Esophagus (tissue), 2 donors: ENCODE data around the gene RFNG. TPM values are rescaled to one million over a fixed set of nuclear protein-coding genes. Genes with fewer than 3 reads are reported as not detected.

ENCODE experiments used
- H3K27ac ChIP-seq, 2 donors: one replicate each; pipeline ENCODE4 v1.5.1; 2013; ENCODE audit warnings: low read depth in 2 of 2, mild to moderate bottlenecking in 2 of 2, inconsistent platforms in 1 of 2, low read length in 1 of 2, moderate library complexity in 1 of 2
- H3K27me3 ChIP-seq, 2 donors: one replicate each; pipeline ENCODE4 v1.6.1; 2013; ENCODE audit warnings: low read length in 2 of 2, control low read depth in 1 of 2, mild to moderate bottlenecking in 1 of 2; ENCODE audit not compliant: insufficient read depth in 2 of 2, control insufficient read depth in 1 of 2
- H3K36me3 ChIP-seq, 2 donors: one replicate each; pipeline ENCODE4 v1.6.1; 2013; ENCODE audit warnings: low read length in 1 of 2; ENCODE audit not compliant: control insufficient read depth in 2 of 2, insufficient read depth in 2 of 2
- H3K4me1 ChIP-seq, 2 donors: one replicate each; pipeline ENCODE4 v1.6.1; 2013; ENCODE audit warnings: low read length in 1 of 2; ENCODE audit not compliant: control insufficient read depth in 2 of 2, insufficient read depth in 2 of 2
- H3K4me3 ChIP-seq, 2 donors: one replicate each; pipeline ENCODE4 v1.5.1; 2013; ENCODE audit warnings: low read length in 2 of 2, mild to moderate bottlenecking in 2 of 2, low read depth in 1 of 2, moderate library complexity in 1 of 2
- H3K9me3 ChIP-seq, 2 donors: one replicate each; pipeline ENCODE4 v1.6.1; 2013; ENCODE audit warnings: mild to moderate bottlenecking in 2 of 2, low read depth in 1 of 2, low read length in 1 of 2, moderate library complexity in 1 of 2; ENCODE audit not compliant: control insufficient read depth in 2 of 2, insufficient read depth in 1 of 2
- WGBS, 2 donors: extraction: QIAGEN DNeasy Blood & Tissue Kit; methylation state at CpG; one replicate each; pipeline ENCODE4 v1.1.7; 2013; 5-methylcytosine and 5-hydroxymethylcytosine counted together
- polyA plus RNA-seq, 2 donors: library from polyadenylated mRNA; stranded (reverse); fragments of 200-250 nt; gene quantifications; one replicate each; pipeline ENCODE4 v1.2.3, GENCODE V29; 2013
- donor health status: healthy with polysubstance abuse.
- donor health status: Bipolar disorder and iron deficiency.

RFNG gene
- polyA plus RNA-seq, 2 donors = 27.4 to 36.4 TPM

- Histone ChIP-seq H3K4me1 (no peaks in the 10 kb centered on the region), H3K27ac (no peak overlapping the region), H3K9me3 (no peaks in the 10 kb centered on the region), H3K36me3 (peaks cover 42 to 96% of the 10 kb centered on the region in 2 donors), H3K4me3 (no peak overlapping the region), H3K27me3 (no peaks in the 10 kb centered on the region)
- WGBS, 2 donors = 90 to 91% methylated on average over 51 to 55 of the region's 55 CpGs
Observed at GRCh38 chr17:82083533-82084359, 32.1 kb upstream of the RFNG start.

GRCh38 chr17:82083009-82083408 lies 31.4 kb upstream of the RFNG start:
- H3K27me3 ChIP-seq = no peaks in the 10 kb centered on the region
- no peak overlapping the region for H3K27ac ChIP-seq
- no peaks in the 10 kb centered on the region for H3K4me1 ChIP-seq
- 91 to 96% methylated on average over 24 of the region's 24 CpGs for WGBS, 2 donors
- no peaks in the 10 kb centered on the region for H3K9me3 ChIP-seq
- peaks cover 38 to 91% of the 10 kb centered on the region in 2 donors for H3K36me3 ChIP-seq
- H3K4me3 ChIP-seq = no peak overlapping the region

- Histone ChIP-seq H3K36me3 (peaks cover 36 to 86% of the 10 kb centered on the region in 2 donors), H3K27ac (no peak overlapping the region), H3K4me1 (no peaks in the 10 kb centered on the region), H3K27me3 (no peaks in the 10 kb centered on the region), H3K9me3 (no peaks in the 10 kb centered on the region), H3K4me3 (no peak overlapping the region)
- WGBS, 2 donors = 91 to 92% methylated on average over 19 of the region's 19 CpGs
Observed at GRCh38 chr17:82082456-82082855, 30.8 kb upstream of the RFNG start.

GRCh38 chr17:82081966-82082365 lies 30.4 kb upstream of the RFNG start:
- H3K36me3 ChIP-seq = peaks cover 31 to 81% of the 10 kb centered on the region in 2 donors
- H3K4me3 ChIP-seq = no peak overlapping the region
- no peak overlapping the region for H3K27ac ChIP-seq
- H3K4me1 ChIP-seq = no peaks in the 10 kb centered on the region
- no peaks in the 10 kb centered on the region for H3K27me3 ChIP-seq
- H3K9me3 ChIP-seq = no peaks in the 10 kb centered on the region
- 88 to 94% methylated on average over 20 to 22 of the region's 22 CpGs for WGBS, 2 donors

- no peaks in the 10 kb centered on the region for H3K27me3 ChIP-seq
- H3K4me3 ChIP-seq = no peak overlapping the region
- H3K36me3 ChIP-seq = peaks cover 27 to 77% of the 10 kb centered on the region in 2 donors
- 90 to 96% methylated on average over 14 to 20 of the region's 20 CpGs for WGBS, 2 donors
- H3K27ac ChIP-seq = no peak overlapping the region
- no peaks in the 10 kb centered on the region for H3K4me1 ChIP-seq
- H3K9me3 ChIP-seq = no peaks in the 10 kb centered on the region
Observed at GRCh38 chr17:82081546-82081945, 29.9 kb upstream of the RFNG start.

- peaks cover 24 to 71% of the 10 kb centered on the region in 2 donors for H3K36me3 ChIP-seq
- H3K4me1 ChIP-seq = no peaks in the 10 kb centered on the region
- 93% methylated on average over 43 to 44 of the region's 44 CpGs for WGBS, 2 donors
- H3K9me3 ChIP-seq = no peaks in the 10 kb centered on the region
- no peak overlapping the region for H3K4me3 ChIP-seq
- H3K27me3 ChIP-seq = no peaks in the 10 kb centered on the region
- no peak overlapping the region for H3K27ac ChIP-seq
Observed at GRCh38 chr17:82080789-82081464, 29.3 kb upstream of the RFNG start.

GRCh38 chr17:82080048-82080788 lies 28.6 kb upstream of the RFNG start:
- 89 to 91% methylated on average over 36 of the region's 36 CpGs for WGBS, 2 donors
- H3K27me3 ChIP-seq = no peaks in the 10 kb centered on the region
- no peaks in the 10 kb centered on the region for H3K9me3 ChIP-seq
- H3K4me3 ChIP-seq = no peak overlapping the region
- no peaks in the 10 kb centered on the region for H3K4me1 ChIP-seq
- H3K36me3 ChIP-seq = peaks cover 21 to 63% of the 10 kb centered on the region in 2 donors
- no peak overlapping the region for H3K27ac ChIP-seq

- peaks cover 20 to 53% of the 10 kb centered on the region in 2 donors for H3K36me3 ChIP-seq
- WGBS, 2 donors = 91 to 95% methylated on average over 46 to 47 of the region's 47 CpGs
- H3K9me3 ChIP-seq = no peaks in the 10 kb centered on the region
- no peak overlapping the region for H3K27ac ChIP-seq
- H3K4me1 ChIP-seq = no peaks in the 10 kb centered on the region
- no peak overlapping the region for H3K4me3 ChIP-seq
- no peaks in the 10 kb centered on the region for H3K27me3 ChIP-seq
Observed at GRCh38 chr17:82079001-82079677, 27.5 kb upstream of the RFNG start.

GRCh38 chr17:82078433-82078832 lies 26.8 kb upstream of the RFNG start:
- no peaks in the 10 kb centered on the region for H3K27me3 ChIP-seq
- peaks cover 18 to 46% of the 10 kb centered on the region in 2 donors for H3K36me3 ChIP-seq
- H3K4me3 ChIP-seq = no peak overlapping the region
- no peak overlapping the region for H3K27ac ChIP-seq
- WGBS, 2 donors = 91 to 97% methylated on average over 17 to 18 of the region's 18 CpGs
- H3K9me3 ChIP-seq = no peaks in the 10 kb centered on the region
- H3K4me1 ChIP-seq = no peaks in the 10 kb centered on the region
